ENCODE measurements around the gene MRPL37.

DNA sequence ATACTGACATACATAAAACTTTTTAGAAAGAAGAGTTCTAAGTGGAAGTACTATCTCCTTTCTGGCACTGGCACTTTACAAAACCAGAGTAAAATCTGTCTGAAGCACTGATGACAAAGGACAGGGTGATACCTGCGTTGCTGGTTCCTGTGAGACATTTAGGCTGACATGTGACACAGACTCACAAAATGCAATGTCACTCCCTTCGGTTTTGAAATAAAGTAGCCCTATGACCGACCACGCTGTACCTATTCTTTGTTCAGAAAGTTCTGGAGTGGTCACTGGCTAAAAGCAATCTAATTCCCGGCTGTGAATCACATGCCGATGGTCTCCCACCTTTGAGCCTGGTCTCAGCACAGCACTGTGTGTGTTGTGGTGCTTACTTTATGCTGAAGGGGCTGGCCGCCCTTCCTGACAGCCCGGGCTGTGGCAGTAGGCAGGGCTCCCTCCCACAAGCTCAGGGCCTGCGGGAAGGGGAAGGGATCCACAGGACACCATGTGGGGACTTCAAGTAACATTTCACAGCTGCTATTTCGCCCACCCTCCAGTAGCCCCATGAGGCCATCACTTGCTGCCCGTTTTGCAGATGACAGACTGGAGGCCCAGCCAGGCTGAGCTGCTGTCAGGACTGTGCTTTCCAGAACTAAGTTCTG is 48.0 kb downstream of the MRPL37 start:
- TF ChIP-seq, protein P1, sequence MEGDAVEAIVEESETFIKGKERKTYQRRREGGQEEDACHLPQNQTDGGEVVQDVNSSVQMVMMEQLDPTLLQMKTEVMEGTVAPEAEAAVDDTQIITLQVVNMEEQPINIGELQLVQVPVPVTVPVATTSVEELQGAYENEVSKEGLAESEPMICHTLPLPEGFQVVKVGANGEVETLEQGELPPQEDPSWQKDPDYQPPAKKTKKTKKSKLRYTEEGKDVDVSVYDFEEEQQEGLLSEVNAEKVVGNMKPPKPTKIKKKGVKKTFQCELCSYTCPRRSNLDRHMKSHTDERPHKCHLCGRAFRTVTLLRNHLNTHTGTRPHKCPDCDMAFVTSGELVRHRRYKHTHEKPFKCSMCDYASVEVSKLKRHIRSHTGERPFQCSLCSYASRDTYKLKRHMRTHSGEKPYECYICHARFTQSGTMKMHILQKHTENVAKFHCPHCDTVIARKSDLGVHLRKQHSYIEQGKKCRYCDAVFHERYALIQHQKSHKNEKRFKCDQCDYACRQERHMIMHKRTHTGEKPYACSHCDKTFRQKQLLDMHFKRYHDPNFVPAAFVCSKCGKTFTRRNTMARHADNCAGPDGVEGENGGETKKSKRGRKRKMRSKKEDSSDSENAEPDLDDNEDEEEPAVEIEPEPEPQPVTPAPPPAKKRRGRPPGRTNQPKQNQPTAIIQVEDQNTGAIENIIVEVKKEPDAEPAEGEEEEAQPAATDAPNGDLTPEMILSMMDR (optimal IDR thresholded peaks at IDR 0.05 in 1 of 3, IDR thresholded peaks at IDR 0.05 in 1 of 3, conservative IDR thresholded peaks at IDR 0.05 in 1 of 3; ENCODE audit: extremely low read depth in 1 of 3, insufficient read depth in 2 of 3, low read length in 3 of 3) = no peak
- TF ChIP-seq EZH2 (IDR thresholded peaks at IDR 0.05; ENCODE audit: low read length) = no peak

All from keratinocyte (primary cell).